HG03064 (cell line): ENCODE results near the gene SPATA46.
"Not testable (repeated sequence)": the region's sequence is repeated elsewhere in the genome, so short reads cannot be mapped to it uniquely, and the experiment has no call there.

Experiments used
- ATAC-seq: cut with Tn5 transposase; IDR thresholded peaks from one replicate; pipeline ENCODE4 v1.9.1; 2021; ENCODE audit warnings: low read depth; ENCODE audit not compliant: unreplicated experiment

Gene SPATA46

GRCh38 chr1:162359523-162360236 is 17.0 kb downstream of the SPATA46 start:
- no peak for ATAC-seq

GRCh38 chr1:162358928-162359327 is 17.7 kb downstream of the SPATA46 start:
- no peak for ATAC-seq

GRCh38 chr1:162357681-162358266 is 18.9 kb downstream of the SPATA46 start:
- no peak for ATAC-seq

GRCh38 chr1:162353702-162354101 is 23.0 kb downstream of the SPATA46 start:
- ATAC-seq: no peak

- no peak for ATAC-seq
Measured at GRCh38 chr1:162353078-162353477, 23.6 kb downstream of the SPATA46 start.

GRCh38 chr1:162351874-162352273 is 24.8 kb downstream of the SPATA46 start:
- not testable (repeated sequence) for ATAC-seq

- no peak for ATAC-seq
Measured at GRCh38 chr1:162351246-162351842, 25.3 kb downstream of the SPATA46 start.

- no peak for ATAC-seq
Measured at GRCh38 chr1:162349635-162350330, 26.9 kb downstream of the SPATA46 start.

GRCh38 chr1:162347281-162347680 is 29.4 kb downstream of the SPATA46 start:
- no peak for ATAC-seq

- no peak for ATAC-seq
Measured at GRCh38 chr1:162343470-162343869, 33.2 kb downstream of the SPATA46 start.

- ATAC-seq: no peak
Measured at GRCh38 chr1:162342452-162342983, 34.1 kb downstream of the SPATA46 start.

GRCh38 chr1:162336621-162337285 is 39.9 kb downstream of the SPATA46 start:
- no peak for ATAC-seq

GRCh38 chr1:162335126-162335525 is 41.5 kb downstream of the SPATA46 start:
- no peak for ATAC-seq

- no peak for ATAC-seq
Measured at GRCh38 chr1:162333991-162334390, 42.7 kb downstream of the SPATA46 start.

GRCh38 chr1:162329826-162330225 is 46.8 kb downstream of the SPATA46 start:
- no peak for ATAC-seq

GRCh38 chr1:162328512-162328911 is 48.1 kb downstream of the SPATA46 start:
- no peak for ATAC-seq

GRCh38 chr1:162327788-162328165 is 48.9 kb downstream of the SPATA46 start:
- ATAC-seq: no peak

GRCh38 chr1:162327144-162327787 is 49.4 kb downstream of the SPATA46 start:
- ATAC-seq: no peak

GRCh38 chr1:162326559-162326958 is 50.1 kb downstream of the SPATA46 start:
- no peak for ATAC-seq

GRCh38 chr1:162324396-162324795 is 52.3 kb downstream of the SPATA46 start:
- no peak for ATAC-seq
